ENCODE results near the gene LHPP. TPM values are rescaled to one million over a fixed set of nuclear protein-coding genes. Genes with fewer than 3 reads are reported as not detected.

LHPP gene
- total RNA-seq, 1 experiment from 2014 or later: 3.7 TPM

DNA sequence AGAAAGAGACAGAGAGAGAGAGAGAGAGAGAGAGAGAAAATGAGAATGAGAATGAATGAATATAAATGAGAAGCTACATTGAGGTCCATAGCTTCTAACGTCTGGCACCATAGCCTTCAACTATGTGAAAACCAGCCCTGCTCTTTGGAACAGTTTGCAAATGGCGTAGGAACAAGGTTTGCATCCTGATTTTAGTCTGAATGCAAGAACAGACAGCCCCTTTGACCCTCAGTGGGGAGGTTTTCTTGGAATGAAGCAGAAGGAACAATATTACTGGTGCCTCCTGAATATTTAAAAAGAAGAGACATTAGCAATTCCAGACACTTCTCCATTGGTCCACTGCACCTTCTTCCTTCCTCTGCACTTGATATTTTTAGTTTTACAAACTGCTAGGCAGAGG is 23.0 kb downstream of the LHPP start:
- Mint-ChIP-seq H3K4me1 (ENCODE audit: insufficient read depth, unreplicated experiment) (no peaks in the 10 kb centered on the region), H3K36me3 (ENCODE audit: insufficient read depth, unreplicated experiment) (peaks cover 5% of the 10 kb centered on the region), H3K4me3 (ENCODE audit: unreplicated experiment) (no peak overlapping the region), H3K27ac (ENCODE audit: low read depth, unreplicated experiment) (no peak overlapping the region), H3K27me3 (ENCODE audit: insufficient read depth, unreplicated experiment) (peaks cover 8% of the 10 kb centered on the region), H3K9me3 (ENCODE audit: unreplicated experiment) (no peaks in the 10 kb centered on the region)
- TF ChIP-seq, protein P1, sequence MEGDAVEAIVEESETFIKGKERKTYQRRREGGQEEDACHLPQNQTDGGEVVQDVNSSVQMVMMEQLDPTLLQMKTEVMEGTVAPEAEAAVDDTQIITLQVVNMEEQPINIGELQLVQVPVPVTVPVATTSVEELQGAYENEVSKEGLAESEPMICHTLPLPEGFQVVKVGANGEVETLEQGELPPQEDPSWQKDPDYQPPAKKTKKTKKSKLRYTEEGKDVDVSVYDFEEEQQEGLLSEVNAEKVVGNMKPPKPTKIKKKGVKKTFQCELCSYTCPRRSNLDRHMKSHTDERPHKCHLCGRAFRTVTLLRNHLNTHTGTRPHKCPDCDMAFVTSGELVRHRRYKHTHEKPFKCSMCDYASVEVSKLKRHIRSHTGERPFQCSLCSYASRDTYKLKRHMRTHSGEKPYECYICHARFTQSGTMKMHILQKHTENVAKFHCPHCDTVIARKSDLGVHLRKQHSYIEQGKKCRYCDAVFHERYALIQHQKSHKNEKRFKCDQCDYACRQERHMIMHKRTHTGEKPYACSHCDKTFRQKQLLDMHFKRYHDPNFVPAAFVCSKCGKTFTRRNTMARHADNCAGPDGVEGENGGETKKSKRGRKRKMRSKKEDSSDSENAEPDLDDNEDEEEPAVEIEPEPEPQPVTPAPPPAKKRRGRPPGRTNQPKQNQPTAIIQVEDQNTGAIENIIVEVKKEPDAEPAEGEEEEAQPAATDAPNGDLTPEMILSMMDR (IDR thresholded peaks at IDR 0.05; ENCODE audit: unreplicated experiment): no peak
- CTCF ChIA-PET: no interaction called here
- BruUV-seq (replicated peaks): no TSS peak
- POLR2A ChIA-PET: interaction anchor here (0.5 to 0.7 kb wide), 3 partner anchors 9 to 1066 kb away, joined by 3 to 4 read pairs (median 3); no protein-coding TSS in a partner anchor
- no peak for DNase-seq (ENCODE audit: unreplicated experiment)
- intact Hi-C loops (cut with micrococcal nuclease): no loop called here

DNA sequence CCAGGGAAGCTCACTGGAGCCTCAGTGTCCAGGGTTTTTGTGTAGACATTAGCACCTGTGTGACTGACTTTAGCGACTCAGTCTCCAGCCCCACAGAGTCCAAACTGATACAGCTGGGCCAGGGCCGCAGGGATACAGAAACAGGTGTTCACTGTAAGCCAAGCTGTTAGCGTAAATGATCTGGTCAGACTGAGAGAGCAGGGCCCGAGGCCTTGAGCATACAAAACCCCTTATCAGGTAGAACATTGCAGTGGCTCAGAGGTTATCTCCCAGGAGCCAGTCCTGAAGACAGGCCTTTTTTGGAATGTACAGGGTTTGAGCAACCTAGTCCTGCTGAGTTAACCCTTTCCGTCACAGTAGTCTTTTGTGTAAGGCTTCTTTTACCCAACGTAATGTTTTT is 25.0 kb downstream of the LHPP start:
- H3K9me3 Mint-ChIP-seq (ENCODE audit: unreplicated experiment): no peaks in the 10 kb centered on the region
- intact Hi-C loops (cut with micrococcal nuclease): no loop called here
- no peaks in the 10 kb centered on the region for H3K4me1 Mint-ChIP-seq (ENCODE audit: insufficient read depth, unreplicated experiment)
- POLR2A ChIA-PET: interaction anchor here (0.6 kb wide), 1 partner anchor 54 kb away, joined by 4 read pairs; no protein-coding TSS in a partner anchor
- TF ChIP-seq, protein P1 (IDR thresholded peaks at IDR 0.05; ENCODE audit: unreplicated experiment): no peak
- DNase-seq (ENCODE audit: unreplicated experiment): no peak
- no peak overlapping the region for H3K4me3 Mint-ChIP-seq (ENCODE audit: unreplicated experiment)
- CTCF ChIA-PET: interaction anchor here (0.8 kb wide), 1 partner anchor 17 kb away, joined by 3 read pairs; no protein-coding TSS in a partner anchor
- BruUV-seq (replicated peaks): no TSS peak
- H3K36me3 Mint-ChIP-seq (ENCODE audit: insufficient read depth, unreplicated experiment): peaks cover 5% of the 10 kb centered on the region
- H3K27ac Mint-ChIP-seq (ENCODE audit: low read depth, unreplicated experiment): no peak overlapping the region
- peaks cover 8% of the 10 kb centered on the region for H3K27me3 Mint-ChIP-seq (ENCODE audit: insufficient read depth, unreplicated experiment)

DNA sequence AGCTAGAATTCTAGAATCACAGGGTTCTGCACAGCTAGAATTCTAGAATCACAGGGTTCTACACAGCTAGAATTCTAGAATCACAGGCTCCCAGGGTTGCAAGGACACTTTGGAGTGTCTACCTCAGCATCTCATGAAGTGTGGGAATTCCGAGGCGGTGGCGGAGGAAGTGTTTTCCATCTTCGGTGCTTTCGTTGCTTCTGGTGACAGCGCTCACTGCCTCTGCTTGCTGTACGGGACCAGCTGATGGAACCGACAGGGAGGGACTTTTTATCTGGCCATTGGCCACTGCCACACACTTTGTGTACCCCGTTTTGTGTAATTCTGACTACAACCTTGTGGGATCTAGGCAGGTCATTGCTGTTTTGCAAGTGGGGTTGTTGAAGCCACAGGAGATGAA is 29.5 kb downstream of the LHPP start:
- Mint-ChIP-seq H3K4me1 (ENCODE audit: insufficient read depth, unreplicated experiment) (no peaks in the 10 kb centered on the region), H3K36me3 (ENCODE audit: insufficient read depth, unreplicated experiment) (no peaks in the 10 kb centered on the region), H3K9me3 (ENCODE audit: unreplicated experiment) (no peaks in the 10 kb centered on the region), H3K27ac (ENCODE audit: low read depth, unreplicated experiment) (no peak overlapping the region), H3K27me3 (ENCODE audit: insufficient read depth, unreplicated experiment) (no peaks in the 10 kb centered on the region), H3K4me3 (ENCODE audit: unreplicated experiment) (no peak overlapping the region)
- BruUV-seq (replicated peaks): no TSS peak
- POLR2A ChIA-PET: no interaction called here
- CTCF ChIA-PET: interaction anchor here (1.6 kb wide), 1 partner anchor 39 kb away, joined by 3 read pairs; no protein-coding TSS in a partner anchor
- intact Hi-C loops (cut with micrococcal nuclease): no loop called here
- DNase-seq (ENCODE audit: unreplicated experiment): no peak
- TF ChIP-seq, protein P1 (IDR thresholded peaks at IDR 0.05; ENCODE audit: unreplicated experiment): no peak

DNA sequence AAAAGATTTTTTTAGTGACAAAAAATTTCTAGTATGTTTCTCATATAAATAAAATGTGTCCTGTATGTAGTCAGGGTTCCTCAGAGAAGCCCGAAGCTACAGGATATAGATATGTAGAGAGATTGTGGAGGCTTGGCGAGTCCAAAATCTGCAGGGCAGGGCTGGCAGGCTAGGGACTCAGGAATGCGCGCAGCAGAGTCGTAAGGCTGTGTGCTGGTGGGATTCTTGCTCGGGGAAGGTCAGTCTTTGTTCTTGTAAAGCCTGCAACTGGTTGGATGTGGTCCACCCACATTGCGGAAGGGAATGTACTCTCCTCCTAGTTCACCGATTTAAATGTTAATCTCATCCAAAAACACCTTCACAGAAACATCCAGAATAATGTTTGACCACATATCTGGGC is 30.6 kb downstream of the LHPP start:
- intact Hi-C loops (cut with micrococcal nuclease): no loop called here
- Mint-ChIP-seq H3K27ac (ENCODE audit: low read depth, unreplicated experiment) (no peak overlapping the region), H3K36me3 (ENCODE audit: insufficient read depth, unreplicated experiment) (no peaks in the 10 kb centered on the region), H3K4me1 (ENCODE audit: insufficient read depth, unreplicated experiment) (no peaks in the 10 kb centered on the region), H3K9me3 (ENCODE audit: unreplicated experiment) (no peaks in the 10 kb centered on the region), H3K27me3 (ENCODE audit: insufficient read depth, unreplicated experiment) (no peaks in the 10 kb centered on the region), H3K4me3 (ENCODE audit: unreplicated experiment) (no peak overlapping the region)
- POLR2A ChIA-PET: no interaction called here
- DNase-seq (ENCODE audit: unreplicated experiment): no peak
- CTCF ChIA-PET: interaction anchor here (0.7 kb wide), 1 partner anchor 235 kb away, joined by 3 read pairs; no protein-coding TSS in a partner anchor
- BruUV-seq (replicated peaks): no TSS peak
- TF ChIP-seq, protein P1 (IDR thresholded peaks at IDR 0.05; ENCODE audit: unreplicated experiment): no peak
